G401 (cell line): ENCODE measurements around the gene MED16. TPM values are rescaled to one million over a fixed set of nuclear protein-coding genes. Genes with fewer than 3 reads are reported as not detected.

Experiments
- total RNA-seq: library from RNA; depleted of rRNA; stranded (reverse); fragments of >200 nt; shearing (Covaris generic); gene quantifications from 2 replicates; pipeline ENCODE4 v1.2.3, GENCODE V29; 2014; rRNA removed

MED16 gene
- total RNA-seq, 1 experiment from 2014 or later, result 58.7 TPM

Other genes starting within 250 kb of the MED16 start
- gene RNF126, start 230.0 kb downstream of the MED16 start, total RNA-seq, result 44.5 and 48.7 TPM in 2 replicates
- gene FSTL3, start 216.8 kb downstream of the MED16 start, total RNA-seq, result 15.0 and 26.0 TPM in 2 replicates
- not detected in 2 replicates for gene PRSS57, start 197.7 kb downstream of the MED16 start, total RNA-seq
- 30.0 and 49.6 TPM in 2 replicates for gene PALM, start 184.3 kb downstream of the MED16 start, total RNA-seq
- 1.2 and 2.8 TPM in 2 replicates for gene MISP, start 142.1 kb downstream of the MED16 start, total RNA-seq
- gene PTBP1, start 95.7 kb downstream of the MED16 start, total RNA-seq, result 273 and 361 TPM in 2 replicates
- gene PLPPR3, start 71.2 kb downstream of the MED16 start, total RNA-seq, result 47.9 and 54.5 TPM in 2 replicates
- gene AZU1, start 65.3 kb downstream of the MED16 start, total RNA-seq, result 0.25 TPM in 1 of 2 replicates, not detected in the other
- 2.3 TPM in 1 of 2 replicates, not detected in the other for gene PRTN3, start 52.2 kb downstream of the MED16 start, total RNA-seq
- not detected in 2 replicates for gene ELANE, start 40.9 kb downstream of the MED16 start, total RNA-seq
- gene CFD, start 33.5 kb downstream of the MED16 start, total RNA-seq, result 3.6 and 6.1 TPM in 2 replicates
- not detected in 2 replicates for gene RNU6-9, start 297 bp upstream of the MED16 start, total RNA-seq
- gene R3HDM4, start 20.0 kb upstream of the MED16 start, total RNA-seq, result 12.7 and 13.9 TPM in 2 replicates
- 1.8 and 1.9 TPM in 2 replicates for gene KISS1R, start 24.1 kb upstream of the MED16 start, total RNA-seq
- gene ARID3A, start 32.8 kb upstream of the MED16 start, total RNA-seq, result 95.4 and 103 TPM in 2 replicates
- 176 and 280 TPM in 2 replicates for gene WDR18, start 91.2 kb upstream of the MED16 start, total RNA-seq
- gene GRIN3B, start 107.2 kb upstream of the MED16 start, total RNA-seq, result 0.74 and 3.5 TPM in 2 replicates
- gene TMEM259, start 127.9 kb upstream of the MED16 start, total RNA-seq, result 131 and 142 TPM in 2 replicates
- gene RNU6-2, start 128.3 kb upstream of the MED16 start, total RNA-seq, result not detected in 2 replicates
- 245 and 296 TPM in 2 replicates for gene CNN2, start 133.4 kb upstream of the MED16 start, total RNA-seq
- 6.2 and 13.9 TPM in 2 replicates for gene ABCA7, start 146.9 kb upstream of the MED16 start, total RNA-seq
- 126 and 134 TPM in 2 replicates for gene ARHGAP45, start 174.0 kb upstream of the MED16 start, total RNA-seq
- gene POLR2E, start 202.2 kb upstream of the MED16 start, total RNA-seq, result 326 and 355 TPM in 2 replicates
- gene GPX4, start 210.8 kb upstream of the MED16 start, total RNA-seq, result 593 and 784 TPM in 2 replicates